ENCODE measurements around the gene AKR1C2.
"Not testable (repeated sequence)": the region's sequence is repeated elsewhere in the genome, so short reads cannot be mapped to it uniquely, and the experiment has no call there.

AKR1C2 gene

GRCh38 chr10:4972369-4973142 lies 31.1 kb downstream of the AKR1C2 start:
- H3K36me3 ChIP-seq (ENCODE audit: control insufficient read depth, insufficient read depth, low read length); H3K27ac ChIP-seq (ENCODE audit: low read depth, low read length); H3K27me3 ChIP-seq (ENCODE audit: control insufficient read depth, insufficient read depth, low read length); H3K9me3 ChIP-seq (ENCODE audit: control insufficient read depth, insufficient read depth, low read length); H3K4me1 ChIP-seq (ENCODE audit: control insufficient read depth, insufficient read depth, low read length); H3K9ac ChIP-seq (ENCODE audit: low read depth, low read length); H3K4me3 ChIP-seq (ENCODE audit: low read depth, low read length): not testable (repeated sequence)

DNA sequence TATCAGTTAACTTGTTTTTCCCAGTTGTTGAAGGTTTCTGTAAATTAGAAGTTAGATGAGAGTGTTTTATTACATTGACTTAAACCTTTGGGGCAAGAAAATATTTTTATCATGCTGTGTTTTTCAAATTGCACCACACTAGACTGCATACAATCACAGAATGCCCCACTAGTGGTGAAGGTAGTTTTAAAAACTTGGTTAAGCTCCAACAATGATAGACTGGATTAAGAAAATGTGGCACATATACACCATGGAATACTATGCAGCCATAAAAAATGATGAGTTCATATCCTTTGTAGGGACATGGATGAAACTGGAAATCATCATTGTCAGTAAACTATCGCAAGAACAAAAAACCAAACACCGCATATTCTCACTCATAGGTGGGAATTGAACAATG lies 33.3 kb downstream of the AKR1C2 start:
- not testable (repeated sequence) for H3K9me3 ChIP-seq (ENCODE audit: control insufficient read depth, insufficient read depth, low read length); H3K4me3 ChIP-seq (ENCODE audit: low read depth, low read length); H3K27me3 ChIP-seq (ENCODE audit: control insufficient read depth, insufficient read depth, low read length); H3K36me3 ChIP-seq (ENCODE audit: control insufficient read depth, insufficient read depth, low read length); H3K9ac ChIP-seq (ENCODE audit: low read depth, low read length); H3K27ac ChIP-seq (ENCODE audit: low read depth, low read length); H3K4me1 ChIP-seq (ENCODE audit: control insufficient read depth, insufficient read depth, low read length)

- not testable (repeated sequence) for H3K36me3 ChIP-seq (ENCODE audit: control insufficient read depth, insufficient read depth, low read length); H3K27ac ChIP-seq (ENCODE audit: low read depth, low read length); H3K9ac ChIP-seq (ENCODE audit: low read depth, low read length); H3K4me3 ChIP-seq (ENCODE audit: low read depth, low read length); H3K27me3 ChIP-seq (ENCODE audit: control insufficient read depth, insufficient read depth, low read length); H3K9me3 ChIP-seq (ENCODE audit: control insufficient read depth, insufficient read depth, low read length); H3K4me1 ChIP-seq (ENCODE audit: control insufficient read depth, insufficient read depth, low read length)
These were observed 34.4 kb downstream of the AKR1C2 start for GRCh38 chr10:4969289-4969688.

DNA sequence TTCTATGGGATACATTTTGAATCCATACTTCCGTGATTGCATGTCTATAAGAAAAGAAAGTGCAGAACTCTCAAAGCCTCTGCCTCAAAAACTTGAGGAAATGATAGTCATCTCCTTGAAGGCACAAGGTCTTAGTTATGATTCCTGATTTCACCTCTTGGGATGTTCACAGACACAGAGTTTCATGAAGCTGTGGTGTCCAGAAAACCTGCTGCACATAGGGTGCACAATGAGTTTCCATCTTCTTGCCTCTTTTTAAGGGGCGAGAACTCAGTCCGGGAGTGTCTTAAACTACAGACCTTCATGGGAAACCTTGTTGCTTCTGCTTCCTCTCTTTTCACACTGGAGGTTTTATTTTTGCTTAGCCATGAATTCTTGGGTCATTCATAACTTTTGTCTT lies 36.5 kb downstream of the AKR1C2 start:
- not testable (repeated sequence) for H3K27ac ChIP-seq (ENCODE audit: low read depth, low read length); H3K36me3 ChIP-seq (ENCODE audit: control insufficient read depth, insufficient read depth, low read length); H3K9ac ChIP-seq (ENCODE audit: low read depth, low read length); H3K27me3 ChIP-seq (ENCODE audit: control insufficient read depth, insufficient read depth, low read length); H3K4me1 ChIP-seq (ENCODE audit: control insufficient read depth, insufficient read depth, low read length); H3K9me3 ChIP-seq (ENCODE audit: control insufficient read depth, insufficient read depth, low read length); H3K4me3 ChIP-seq (ENCODE audit: low read depth, low read length)

GRCh38 chr10:4965763-4966162 lies 37.9 kb downstream of the AKR1C2 start:
- not testable (repeated sequence) for H3K9me3 ChIP-seq (ENCODE audit: control insufficient read depth, insufficient read depth, low read length); H3K27me3 ChIP-seq (ENCODE audit: control insufficient read depth, insufficient read depth, low read length); H3K4me3 ChIP-seq (ENCODE audit: low read depth, low read length); H3K36me3 ChIP-seq (ENCODE audit: control insufficient read depth, insufficient read depth, low read length); H3K4me1 ChIP-seq (ENCODE audit: control insufficient read depth, insufficient read depth, low read length); H3K9ac ChIP-seq (ENCODE audit: low read depth, low read length); H3K27ac ChIP-seq (ENCODE audit: low read depth, low read length)

DNA sequence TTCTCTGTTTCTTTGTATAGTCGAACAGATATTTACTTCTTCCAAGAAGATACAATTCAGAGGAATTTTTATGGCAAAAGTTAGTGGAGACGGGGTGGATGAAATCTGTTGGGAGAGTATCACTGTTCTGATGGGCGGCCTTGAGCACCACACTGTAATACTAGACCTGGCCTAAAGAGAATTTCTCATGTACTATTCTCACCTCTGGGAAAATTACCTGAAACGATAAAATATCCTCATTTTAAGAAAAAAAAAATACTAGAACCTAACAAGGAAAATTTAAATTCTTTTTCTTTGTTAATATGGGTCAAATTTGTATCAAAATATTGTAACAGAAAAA lies 39.9 kb downstream of the AKR1C2 start:
- H3K27ac ChIP-seq (ENCODE audit: low read depth, low read length); H3K4me1 ChIP-seq (ENCODE audit: control insufficient read depth, insufficient read depth, low read length); H3K36me3 ChIP-seq (ENCODE audit: control insufficient read depth, insufficient read depth, low read length); H3K9ac ChIP-seq (ENCODE audit: low read depth, low read length); H3K9me3 ChIP-seq (ENCODE audit: control insufficient read depth, insufficient read depth, low read length); H3K27me3 ChIP-seq (ENCODE audit: control insufficient read depth, insufficient read depth, low read length); H3K4me3 ChIP-seq (ENCODE audit: low read depth, low read length): not testable (repeated sequence)

GRCh38 chr10:4962876-4963814 lies 40.5 kb downstream of the AKR1C2 start, which contains the start of gene AKR1C1:
Gene AKR1C1, plus strand, starts transcription at chr10:4963415. Its CDS starts 30 bp downstream, at chr10:4963445.
- not testable (repeated sequence) for H3K9me3 ChIP-seq (ENCODE audit: control insufficient read depth, insufficient read depth, low read length); H3K27me3 ChIP-seq (ENCODE audit: control insufficient read depth, insufficient read depth, low read length); H3K36me3 ChIP-seq (ENCODE audit: control insufficient read depth, insufficient read depth, low read length); H3K27ac ChIP-seq (ENCODE audit: low read depth, low read length); H3K4me1 ChIP-seq (ENCODE audit: control insufficient read depth, insufficient read depth, low read length); H3K4me3 ChIP-seq (ENCODE audit: low read depth, low read length); H3K9ac ChIP-seq (ENCODE audit: low read depth, low read length)

DNA sequence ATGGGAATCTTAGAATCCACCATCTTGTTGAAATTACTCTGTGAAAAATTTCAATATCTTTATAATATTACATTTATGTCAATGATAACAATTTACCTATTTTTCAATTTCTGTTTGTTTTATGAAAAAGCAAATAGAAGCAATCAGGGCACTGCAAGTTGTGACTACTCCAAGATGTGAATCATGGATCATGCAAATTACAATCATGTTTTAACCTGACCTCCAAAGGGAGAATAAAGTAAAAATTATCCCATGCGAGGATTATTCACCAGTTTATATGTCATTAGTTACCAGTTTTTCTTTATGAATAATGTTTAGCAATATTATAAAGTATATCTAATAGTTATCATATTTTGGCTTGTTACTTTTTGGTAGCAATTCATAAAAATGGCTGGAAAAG lies 41.3 kb downstream of the AKR1C2 start:
- not testable (repeated sequence) for H3K4me3 ChIP-seq (ENCODE audit: low read depth, low read length); H3K9ac ChIP-seq (ENCODE audit: low read depth, low read length); H3K27ac ChIP-seq (ENCODE audit: low read depth, low read length); H3K27me3 ChIP-seq (ENCODE audit: control insufficient read depth, insufficient read depth, low read length); H3K36me3 ChIP-seq (ENCODE audit: control insufficient read depth, insufficient read depth, low read length); H3K9me3 ChIP-seq (ENCODE audit: control insufficient read depth, insufficient read depth, low read length); H3K4me1 ChIP-seq (ENCODE audit: control insufficient read depth, insufficient read depth, low read length)

- not testable (repeated sequence) for H3K9me3 ChIP-seq (ENCODE audit: control insufficient read depth, insufficient read depth, low read length); H3K36me3 ChIP-seq (ENCODE audit: control insufficient read depth, insufficient read depth, low read length); H3K4me3 ChIP-seq (ENCODE audit: low read depth, low read length); H3K9ac ChIP-seq (ENCODE audit: low read depth, low read length); H3K27ac ChIP-seq (ENCODE audit: low read depth, low read length); H3K4me1 ChIP-seq (ENCODE audit: control insufficient read depth, insufficient read depth, low read length); H3K27me3 ChIP-seq (ENCODE audit: control insufficient read depth, insufficient read depth, low read length)
These were observed 42.1 kb downstream of the AKR1C2 start for GRCh38 chr10:4961558-4961957.

DNA sequence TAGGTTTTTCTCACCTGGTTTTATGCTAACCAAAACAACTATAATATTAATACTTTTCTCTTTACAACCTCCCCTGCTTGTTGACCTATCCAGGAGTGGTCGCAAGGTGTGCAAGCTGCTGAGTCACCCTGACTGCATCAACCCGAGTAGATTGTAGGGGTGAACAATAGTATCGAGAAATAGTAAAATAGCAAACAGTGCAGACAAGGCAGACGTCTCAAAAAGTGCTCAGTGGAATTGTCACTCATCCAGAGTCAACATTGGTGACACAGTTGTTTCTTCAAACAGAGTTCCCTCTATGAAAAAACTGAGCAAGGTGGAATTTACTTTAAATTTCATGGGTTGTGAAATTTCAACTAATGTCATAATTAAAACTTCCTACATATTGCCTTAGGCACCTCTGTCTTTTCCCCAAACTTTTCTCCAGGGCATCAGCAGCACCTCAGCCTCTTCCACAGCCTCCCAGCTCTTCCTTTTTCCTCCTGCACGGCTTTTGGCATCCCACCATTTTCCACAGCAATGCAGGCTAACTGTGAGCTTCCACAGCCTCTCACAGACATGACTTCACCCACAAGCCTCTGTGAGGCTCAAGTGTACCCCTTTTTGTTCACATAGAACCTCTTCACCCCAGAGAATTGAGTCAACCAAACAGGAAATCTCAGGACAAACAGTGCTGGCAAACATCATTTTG lies 46.6 kb downstream of the AKR1C2 start:
- H3K4me3 ChIP-seq (ENCODE audit: low read depth, low read length); H3K36me3 ChIP-seq (ENCODE audit: control insufficient read depth, insufficient read depth, low read length); H3K9me3 ChIP-seq (ENCODE audit: control insufficient read depth, insufficient read depth, low read length); H3K4me1 ChIP-seq (ENCODE audit: control insufficient read depth, insufficient read depth, low read length); H3K9ac ChIP-seq (ENCODE audit: low read depth, low read length); H3K27ac ChIP-seq (ENCODE audit: low read depth, low read length); H3K27me3 ChIP-seq (ENCODE audit: control insufficient read depth, insufficient read depth, low read length): not testable (repeated sequence)

DNA sequence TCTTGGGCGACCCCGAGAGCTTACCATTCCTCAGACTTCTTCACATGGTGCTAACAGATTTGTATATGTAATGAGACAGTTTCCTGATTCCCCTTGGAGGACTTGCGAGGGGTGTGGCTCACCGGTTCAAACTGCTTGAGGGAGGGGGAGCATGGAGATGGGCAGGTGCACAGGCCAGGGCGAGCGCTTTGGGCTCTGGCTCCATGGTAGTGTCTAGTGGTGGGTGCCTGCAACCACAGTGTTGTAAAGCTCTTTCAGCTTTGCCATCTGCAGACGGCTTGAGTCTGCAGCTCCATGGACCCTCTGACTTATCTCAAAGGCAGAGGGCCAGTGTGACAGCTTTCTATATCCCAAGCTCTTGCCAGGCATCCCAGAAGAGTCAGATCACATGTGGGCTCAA lies 47.6 kb downstream of the AKR1C2 start:
- not testable (repeated sequence) for H3K4me1 ChIP-seq (ENCODE audit: control insufficient read depth, insufficient read depth, low read length); H3K27ac ChIP-seq (ENCODE audit: low read depth, low read length); H3K9ac ChIP-seq (ENCODE audit: low read depth, low read length); H3K4me3 ChIP-seq (ENCODE audit: low read depth, low read length); H3K27me3 ChIP-seq (ENCODE audit: control insufficient read depth, insufficient read depth, low read length); H3K36me3 ChIP-seq (ENCODE audit: control insufficient read depth, insufficient read depth, low read length); H3K9me3 ChIP-seq (ENCODE audit: control insufficient read depth, insufficient read depth, low read length)
